RPMI8226 (cell line): ENCODE measurements around the gene FAM124B.
"Not testable (repeated sequence)": the region's sequence is repeated elsewhere in the genome, so short reads cannot be mapped to it uniquely, and the experiment has no call there.

Source experiments
- DNase-seq: peaks from one replicate; pipeline ENCODE4 v3.0.0-alpha.2; 2015

FAM124B gene

DNA sequence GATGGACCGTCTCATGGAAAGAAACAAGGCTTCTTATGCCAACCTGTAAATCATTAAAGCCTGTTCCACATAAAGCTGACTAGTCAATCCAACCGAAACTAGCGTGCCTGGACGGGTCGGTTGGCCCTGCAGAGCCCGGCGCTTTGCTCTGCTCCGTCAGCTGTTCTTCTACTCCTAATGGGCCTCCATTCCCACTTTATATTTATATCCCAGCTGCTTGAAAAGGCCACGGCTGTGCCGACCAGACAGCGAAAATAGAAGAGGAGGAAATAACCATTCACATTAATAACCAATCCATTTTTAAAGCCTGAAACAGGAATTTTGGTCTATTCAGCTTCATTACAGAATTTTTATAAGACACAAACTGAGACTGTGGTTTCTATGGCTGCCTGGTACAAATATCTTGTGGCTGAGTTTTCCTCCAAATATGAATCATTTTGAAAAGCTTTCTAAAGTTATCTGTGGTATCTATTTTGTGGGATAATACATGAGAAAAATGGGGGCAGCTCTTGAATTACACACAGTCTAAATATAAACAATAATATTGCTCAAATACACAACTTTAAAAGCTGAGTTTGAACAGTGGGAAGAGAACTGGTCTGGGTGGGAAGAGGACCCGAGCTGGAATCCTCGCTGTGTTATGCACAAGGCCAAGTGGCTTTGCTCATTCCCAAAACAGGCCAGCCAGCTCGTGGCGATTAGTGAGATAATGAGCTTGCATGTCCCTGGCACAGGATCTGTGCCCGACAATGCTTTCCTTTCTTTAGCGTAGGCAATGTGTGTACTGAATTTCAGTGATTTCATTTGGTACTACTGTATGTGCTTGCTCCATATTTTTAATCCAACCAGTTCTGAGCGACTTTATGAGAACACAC, 10.5 kb upstream of the FAM124B start:
- DNase-seq: peak; percentile 42

DNA sequence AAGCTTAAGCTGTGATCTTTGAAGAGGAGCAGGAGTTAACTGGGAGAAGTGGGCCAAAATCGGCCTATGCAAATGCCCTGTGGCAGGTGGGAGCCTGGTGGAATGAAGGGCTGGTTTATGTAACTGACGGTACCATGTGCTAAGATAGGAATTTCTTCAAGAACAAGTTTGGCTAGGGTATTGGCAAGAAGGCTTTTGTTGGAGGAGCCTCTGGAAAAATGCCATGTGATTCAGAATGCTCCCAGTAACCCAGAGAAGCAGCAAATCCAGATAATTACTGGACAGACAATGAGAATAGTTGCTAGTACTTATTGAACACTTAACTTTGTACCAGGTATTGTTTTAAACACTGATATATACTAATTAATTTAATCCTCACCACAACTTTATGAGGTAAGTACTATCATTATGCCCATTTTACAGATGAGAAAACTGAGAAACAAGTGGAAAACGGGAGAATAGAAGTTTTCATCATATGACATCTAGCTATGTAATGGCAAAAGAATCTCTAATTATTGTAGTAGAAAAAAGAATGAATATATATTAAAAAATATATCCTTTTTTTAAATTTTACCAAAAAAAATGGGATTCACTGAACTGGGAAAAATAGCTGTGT, 9.1 kb upstream of the FAM124B start:
- no peak for DNase-seq

DNA sequence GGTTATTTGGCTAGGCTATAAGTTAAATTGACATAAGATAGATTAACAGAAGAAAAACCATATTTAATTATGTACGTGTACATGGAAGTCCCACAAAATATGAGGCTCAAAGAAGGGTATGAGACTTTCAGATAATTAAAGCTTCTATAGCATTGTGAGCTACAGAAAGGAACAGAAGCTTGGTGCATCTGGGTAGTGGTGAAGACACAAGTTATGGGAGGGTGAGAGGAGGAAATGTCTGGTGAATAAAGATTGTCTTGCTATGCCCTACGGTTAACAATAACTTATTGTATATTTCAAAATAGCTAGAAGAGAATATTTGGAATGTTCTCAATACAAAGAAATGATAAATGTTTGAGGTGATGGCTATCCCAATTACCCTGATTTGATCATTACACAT, 6.8 kb upstream of the FAM124B start:
- no peak for DNase-seq

DNA sequence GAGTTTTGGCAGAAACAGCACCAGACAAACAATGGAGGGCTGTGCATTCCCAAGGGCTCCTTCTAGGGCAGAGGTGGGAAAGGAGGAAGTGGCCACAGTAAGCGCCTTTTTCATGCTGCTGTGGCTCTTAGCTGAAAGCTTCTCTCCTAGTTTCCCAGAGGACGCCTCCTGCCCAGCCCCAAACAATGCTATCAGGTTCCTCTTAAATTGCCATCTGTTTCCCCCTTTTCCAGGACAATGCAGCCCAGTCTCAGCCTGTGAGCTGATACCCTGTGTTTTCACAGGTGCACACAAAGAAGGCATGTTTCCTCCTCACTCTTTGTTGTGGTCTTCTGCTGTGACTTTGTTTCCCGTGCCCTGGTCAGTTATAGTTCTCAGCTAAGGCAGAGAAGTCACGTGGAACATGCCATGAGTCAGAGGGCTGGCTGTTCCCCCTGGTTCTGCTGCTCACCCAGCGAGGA, 5.4 kb upstream of the FAM124B start:
- no peak for DNase-seq

DNA sequence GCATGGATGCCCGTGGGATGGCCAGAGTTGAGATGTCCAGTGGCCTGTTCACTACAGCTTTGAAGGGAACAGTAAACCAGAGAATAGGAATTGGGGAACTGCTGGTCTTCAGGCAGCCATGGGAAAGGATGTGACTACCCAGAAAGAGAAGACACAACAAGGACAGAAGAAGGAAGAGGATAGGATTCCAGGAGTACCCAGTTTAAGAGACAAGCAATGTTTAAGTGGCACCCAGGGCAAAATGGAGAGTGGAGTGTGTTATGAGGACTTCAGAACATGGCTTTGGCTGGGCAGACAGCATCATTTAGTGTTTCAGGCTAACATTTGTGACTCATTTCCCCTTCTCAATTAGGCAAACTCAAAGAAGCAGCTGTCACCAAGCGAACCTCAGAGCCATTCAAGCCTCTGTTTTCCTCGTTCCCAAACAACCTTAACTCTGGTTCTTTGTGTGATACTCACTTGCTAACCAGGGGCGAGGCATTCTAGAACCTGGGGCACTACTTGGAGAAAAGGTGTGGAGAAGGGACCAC, 4.0 kb upstream of the FAM124B start:
- DNase-seq: no peak

DNA sequence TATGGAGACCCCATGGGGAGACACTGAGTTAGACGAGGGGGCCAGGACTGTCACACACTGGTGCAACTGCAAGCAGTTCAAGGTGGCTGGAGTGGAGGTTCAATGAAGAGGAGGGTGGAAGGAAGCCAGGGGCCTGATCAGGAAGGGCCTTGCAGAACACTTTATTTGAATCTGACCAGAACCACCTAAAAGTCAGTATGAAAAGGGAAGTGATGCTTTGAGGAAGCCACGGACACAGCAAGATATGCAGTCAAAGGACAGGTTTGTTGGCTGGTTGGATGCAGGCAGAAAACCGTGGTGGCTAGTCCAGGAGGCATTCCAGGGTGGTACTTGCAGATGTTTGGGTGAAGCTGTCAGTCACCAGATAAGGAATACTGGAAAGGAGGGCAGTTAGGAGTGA, 3.5 kb upstream of the FAM124B start:
- DNase-seq: no peak

DNA sequence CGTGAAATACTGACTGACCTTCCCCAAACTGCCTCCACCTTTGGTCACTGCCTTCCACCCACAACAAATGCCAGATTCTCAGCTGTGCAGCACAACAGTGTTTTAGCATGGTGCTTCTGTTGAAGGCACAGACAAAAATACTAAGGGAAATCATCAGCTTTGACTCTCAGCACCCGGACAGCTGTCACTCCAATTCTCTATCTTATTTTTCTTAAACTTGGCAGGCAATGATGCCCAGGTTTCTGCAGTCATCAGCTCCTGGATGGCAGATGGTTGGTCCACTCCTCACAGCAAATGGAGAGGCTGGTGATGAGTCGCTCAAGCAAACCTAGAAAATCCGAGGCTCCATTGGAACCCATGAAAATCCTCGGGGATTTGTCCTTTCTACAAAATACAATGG, 2.9 kb upstream of the FAM124B start:
- no peak for DNase-seq

DNA sequence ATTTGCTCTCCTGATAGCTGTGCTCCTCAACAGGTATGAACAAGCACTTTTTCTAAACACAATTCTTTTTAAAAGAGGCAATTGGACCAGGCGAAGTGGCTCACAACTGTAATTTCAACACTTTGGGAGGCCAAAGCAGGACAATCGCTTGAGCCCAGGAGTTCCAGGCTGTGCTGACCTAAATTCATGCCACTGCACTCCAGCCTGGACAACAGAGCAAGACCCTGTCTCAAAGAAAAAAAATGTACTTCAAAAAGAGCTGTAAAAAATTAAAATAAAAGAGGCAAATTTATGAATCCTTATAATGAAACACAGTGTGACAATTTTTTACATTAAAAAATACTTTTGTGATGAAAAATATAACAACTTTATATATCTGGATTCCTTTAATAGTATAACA, 1.8 kb upstream of the FAM124B start:
- no peak for DNase-seq

DNA sequence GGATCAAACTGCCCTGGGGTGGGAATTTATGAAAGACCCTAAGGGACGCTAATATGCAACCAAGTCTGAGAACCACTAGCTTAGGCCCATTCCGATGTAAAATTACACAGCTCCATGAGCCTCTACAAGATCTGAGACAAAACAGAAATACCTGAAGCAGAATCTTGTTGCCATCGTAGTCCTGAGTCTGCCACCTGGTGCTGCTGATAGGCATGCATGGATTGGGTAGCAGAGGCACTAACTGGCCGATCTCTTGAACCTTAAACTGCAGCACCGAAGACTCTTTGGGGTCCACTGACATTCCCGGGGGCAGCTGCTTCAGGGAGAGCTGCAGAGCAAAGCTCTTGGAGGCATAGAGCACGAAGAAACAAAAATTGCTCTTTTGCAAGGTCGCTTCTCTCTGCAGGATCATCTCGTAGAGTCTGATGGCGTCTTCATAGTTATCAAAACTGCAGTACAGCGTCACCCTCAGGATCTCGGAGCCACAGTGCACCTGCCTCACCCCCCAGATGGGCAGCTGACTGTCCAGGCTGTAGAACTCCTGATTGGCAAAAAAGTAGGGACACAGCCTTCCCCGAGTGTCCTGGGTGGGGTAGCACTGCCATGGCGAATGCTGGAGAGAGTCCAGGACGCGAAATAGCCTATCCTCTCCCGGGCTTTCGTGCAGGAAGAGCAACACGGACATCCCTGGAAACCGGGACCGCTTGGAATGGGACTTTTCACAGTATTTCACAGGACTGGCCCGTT, 848 bp downstream of the FAM124B start:
- no peak for DNase-seq

DNA sequence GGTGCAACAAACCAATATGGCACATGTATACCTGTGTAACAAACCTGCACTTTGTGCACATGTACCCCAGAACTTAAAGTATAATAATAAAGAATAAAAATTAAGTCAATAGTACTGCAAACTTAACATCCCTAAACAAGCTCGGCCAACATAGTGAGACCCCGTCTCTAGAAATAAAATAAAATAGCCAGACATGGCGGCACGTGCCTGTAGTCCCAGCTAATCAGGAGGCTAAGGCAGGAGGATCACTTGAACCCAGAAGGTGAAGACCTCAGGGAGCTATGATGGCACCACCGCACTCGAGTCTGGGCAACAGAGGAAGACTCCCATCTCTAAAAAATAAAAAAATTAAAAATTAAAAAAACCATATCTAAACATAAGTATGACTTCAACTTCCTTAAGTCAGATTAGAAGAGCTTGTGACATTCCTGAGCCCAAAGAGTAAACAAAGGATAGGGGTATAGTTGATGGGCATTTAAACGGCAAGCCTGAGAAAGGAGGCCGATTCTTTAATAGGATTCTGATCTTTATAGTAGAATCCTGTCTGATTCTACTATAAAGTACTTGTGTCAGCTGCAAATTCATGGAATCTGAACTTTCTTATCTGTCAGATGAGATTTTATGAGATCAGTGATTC, 1.6 kb downstream of the FAM124B start:
- DNase-seq: no peak

DNA sequence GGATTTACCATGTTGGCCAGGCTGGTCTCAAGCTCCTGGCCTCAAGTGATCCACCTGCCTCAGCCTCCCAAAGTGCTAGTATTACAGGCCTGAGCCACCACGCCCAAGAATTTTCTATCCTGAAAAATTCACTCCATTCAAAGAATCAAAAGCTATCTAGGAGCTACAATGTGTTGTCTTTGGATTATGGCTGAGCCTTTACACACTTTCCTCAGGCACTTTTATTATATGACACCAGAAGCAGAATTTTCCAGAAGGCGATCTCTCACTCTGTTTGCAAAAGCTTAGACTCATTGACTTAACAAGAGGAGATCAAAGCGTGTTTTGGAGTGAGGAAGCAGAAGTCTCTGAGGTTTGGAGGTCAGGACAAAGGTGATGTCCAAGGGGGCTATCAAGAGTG, 3.6 kb downstream of the FAM124B start:
- no peak for DNase-seq

DNA sequence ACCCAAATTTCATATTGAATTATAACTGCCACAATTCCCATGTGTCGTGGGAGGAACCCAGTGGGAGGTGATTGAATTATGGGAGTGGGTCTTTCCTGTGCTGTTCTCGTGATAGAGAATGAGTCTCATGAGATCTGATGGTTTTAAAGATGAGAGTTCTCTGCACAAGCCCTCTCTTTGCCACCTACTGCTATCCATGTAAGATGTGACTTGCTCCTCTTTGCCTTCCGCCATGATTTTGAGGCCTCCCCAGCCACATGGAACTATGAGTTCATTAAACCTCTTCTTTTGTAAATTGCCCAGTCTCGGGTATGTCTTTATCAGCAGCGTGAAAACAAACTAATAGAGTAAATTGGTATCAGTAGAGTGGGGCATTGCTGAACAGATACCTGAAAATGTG, 4.8 kb downstream of the FAM124B start:
- DNase-seq: not testable (repeated sequence)

DNA sequence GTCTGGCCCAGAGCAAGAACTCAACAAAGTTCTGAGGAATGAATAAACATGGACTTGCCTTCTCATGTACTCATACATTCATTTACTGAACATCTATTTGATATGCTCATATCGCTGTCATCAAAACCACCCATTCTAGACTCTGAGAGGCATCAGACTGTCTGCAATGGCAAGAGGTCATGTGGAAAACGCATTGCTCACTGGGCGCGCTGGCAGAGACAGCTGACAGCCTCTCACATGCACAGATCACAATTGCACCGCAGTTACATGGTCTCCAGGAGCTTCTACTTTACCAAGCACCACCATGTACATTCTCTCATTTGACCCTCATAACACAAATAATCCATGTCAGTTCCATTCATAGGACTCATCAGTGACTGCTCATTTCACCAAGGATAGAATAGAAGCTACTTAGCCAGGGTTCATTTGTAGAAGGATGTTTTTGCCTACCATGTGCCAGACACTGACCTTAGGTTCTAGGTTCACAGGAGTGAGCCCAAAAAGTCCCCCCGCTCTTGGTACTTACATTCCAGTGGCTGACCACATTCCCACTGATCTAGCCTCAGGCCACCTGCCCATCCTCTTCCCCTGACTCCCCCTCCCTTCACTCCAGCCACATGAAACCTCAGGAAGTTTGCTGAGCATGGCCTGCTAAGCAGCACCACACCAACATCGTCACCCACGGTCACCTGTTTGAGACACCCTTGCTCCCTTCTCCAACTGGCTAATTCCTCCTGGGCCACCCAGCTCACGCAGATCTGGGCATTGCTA, 6.1 kb downstream of the FAM124B start:
- no peak for DNase-seq

DNA sequence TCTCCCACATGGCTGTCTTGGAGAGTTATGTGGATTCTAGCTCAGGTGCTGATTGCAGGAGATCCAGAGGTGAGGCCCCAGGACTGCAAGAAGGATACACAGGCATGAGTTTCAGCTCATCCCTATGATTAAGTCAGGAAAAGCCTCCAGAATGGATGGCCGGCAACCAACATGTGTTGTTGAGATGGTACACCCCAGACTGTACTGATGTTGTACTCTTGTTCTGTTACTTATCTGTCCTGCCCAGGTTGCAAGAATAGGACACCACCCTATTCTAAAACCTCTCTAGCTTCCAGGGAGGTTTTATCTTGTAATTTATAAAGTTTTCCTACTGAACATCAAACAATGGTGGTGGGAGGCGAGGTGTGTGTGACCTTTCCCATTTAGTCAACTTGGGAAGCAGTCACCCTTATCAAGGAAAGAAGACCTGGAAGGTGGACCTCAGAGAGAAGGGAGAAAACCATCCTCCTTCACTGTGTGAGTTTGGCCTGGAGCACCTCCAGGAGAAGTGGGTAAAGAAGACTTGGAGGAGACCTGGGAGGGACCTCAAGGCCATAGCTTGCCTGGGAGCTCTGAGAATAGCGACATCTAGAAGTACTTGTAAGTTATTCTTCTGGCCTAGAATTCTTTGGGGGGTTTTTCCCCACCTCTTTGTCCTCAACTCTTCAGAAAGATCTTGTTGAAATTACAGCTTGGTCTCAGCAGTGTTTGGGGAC, 8.6 kb downstream of the FAM124B start:
- DNase-seq: no peak

DNA sequence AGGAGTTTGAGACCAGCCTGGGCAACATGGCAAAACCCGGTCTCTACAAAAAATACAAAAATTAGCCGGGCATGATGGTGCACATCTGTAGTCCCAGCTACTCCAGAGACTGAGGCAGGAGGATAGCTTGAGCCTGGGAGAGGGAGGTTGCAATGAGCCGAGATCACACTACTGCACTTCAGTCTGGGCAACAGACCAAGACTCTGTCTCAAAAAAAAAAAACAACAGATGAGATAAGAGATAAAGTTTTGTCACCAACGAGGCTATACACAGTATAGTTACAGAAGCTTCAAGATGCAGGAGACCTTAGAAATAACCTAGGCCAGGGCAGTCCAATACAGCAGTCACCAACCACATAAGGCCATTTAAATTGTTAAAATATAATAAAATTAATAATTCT, 9.4 kb downstream of the FAM124B start:
- no peak for DNase-seq

DNA sequence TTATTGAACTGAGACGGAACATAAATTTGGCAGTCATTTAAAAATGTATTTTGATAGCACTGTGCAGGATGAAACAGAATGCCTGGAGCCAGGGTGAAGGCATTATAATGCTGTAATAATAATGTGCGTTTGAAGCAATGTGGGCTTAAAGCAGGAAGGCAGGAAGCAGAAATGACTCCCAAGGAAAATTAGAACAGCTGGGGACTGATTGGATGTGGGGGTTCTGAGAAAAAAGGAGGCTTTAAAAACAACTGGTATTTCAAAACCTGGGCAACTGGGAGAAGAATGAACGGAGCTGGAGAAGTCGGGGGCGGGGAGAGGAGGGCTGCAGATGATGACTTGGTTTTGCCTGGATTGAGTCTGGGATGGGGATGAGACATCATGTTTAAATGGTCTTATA, 12.6 kb downstream of the FAM124B start:
- no peak for DNase-seq

DNA sequence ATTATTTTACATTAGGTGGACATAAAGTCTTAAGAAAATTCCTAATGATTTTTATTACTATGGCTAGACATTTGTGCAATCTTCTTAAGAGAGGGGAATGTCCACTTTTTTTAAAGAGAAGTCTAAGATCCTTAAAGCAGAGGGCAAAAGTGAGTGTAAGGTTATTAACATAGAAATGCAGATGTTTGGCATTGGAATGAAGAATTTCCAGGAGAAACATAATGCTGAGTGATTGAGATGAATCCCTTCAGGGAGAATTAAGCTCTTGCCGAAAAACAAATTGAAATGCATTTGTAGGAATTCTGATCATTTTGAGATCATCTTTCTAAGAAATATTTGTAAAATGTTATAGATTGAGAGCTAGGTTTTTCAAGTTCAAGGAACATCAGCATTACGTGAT, 15.0 kb downstream of the FAM124B start:
- no peak for DNase-seq

DNA sequence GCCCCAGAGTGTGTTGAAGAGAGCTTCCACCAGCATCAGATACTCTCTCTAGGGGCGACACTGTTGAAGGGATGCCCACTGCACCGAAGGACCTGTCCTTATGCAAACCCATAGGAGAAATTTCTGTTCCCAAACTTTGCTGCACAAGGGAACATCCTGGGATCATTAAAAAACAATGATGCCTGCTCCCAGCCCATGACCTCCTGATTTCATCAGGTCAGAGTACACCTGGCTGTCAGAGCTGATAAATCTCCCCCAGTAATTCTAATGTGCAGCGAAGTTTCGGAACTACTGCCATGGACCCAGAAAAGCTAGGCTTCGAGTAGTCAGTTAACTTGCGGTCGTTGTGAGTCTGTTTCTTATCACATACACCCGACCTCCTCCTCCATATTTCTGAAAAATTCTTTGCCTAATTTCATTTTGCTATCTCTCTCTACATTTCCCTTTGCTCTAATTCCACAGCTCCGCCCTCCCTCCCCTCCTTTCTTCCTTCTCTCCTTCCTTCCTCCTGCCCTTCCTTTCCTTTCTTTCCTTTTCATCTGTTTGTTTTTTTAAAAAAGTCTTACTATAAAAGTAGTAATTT, 18.8 kb downstream of the FAM124B start:
- DNase-seq: no peak

DNA sequence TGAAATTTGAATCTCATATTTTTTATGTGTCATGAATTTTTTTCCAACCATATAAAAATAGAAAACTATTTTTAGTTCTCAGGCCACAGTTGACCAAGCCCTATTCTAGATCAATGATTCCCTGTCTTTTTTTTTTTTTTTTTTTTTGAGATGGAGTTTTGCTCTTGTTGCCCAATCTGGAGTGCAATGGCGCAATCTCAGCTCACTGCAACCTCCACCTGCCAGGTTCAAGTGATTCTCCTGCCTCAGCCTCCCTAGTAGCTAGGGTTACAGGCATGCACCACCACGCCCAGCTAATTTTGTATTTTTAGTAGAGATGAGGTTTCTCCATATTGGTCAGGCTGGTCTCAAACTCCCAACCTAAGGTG, 19.6 kb downstream of the FAM124B start:
- DNase-seq: not testable (repeated sequence)

DNA sequence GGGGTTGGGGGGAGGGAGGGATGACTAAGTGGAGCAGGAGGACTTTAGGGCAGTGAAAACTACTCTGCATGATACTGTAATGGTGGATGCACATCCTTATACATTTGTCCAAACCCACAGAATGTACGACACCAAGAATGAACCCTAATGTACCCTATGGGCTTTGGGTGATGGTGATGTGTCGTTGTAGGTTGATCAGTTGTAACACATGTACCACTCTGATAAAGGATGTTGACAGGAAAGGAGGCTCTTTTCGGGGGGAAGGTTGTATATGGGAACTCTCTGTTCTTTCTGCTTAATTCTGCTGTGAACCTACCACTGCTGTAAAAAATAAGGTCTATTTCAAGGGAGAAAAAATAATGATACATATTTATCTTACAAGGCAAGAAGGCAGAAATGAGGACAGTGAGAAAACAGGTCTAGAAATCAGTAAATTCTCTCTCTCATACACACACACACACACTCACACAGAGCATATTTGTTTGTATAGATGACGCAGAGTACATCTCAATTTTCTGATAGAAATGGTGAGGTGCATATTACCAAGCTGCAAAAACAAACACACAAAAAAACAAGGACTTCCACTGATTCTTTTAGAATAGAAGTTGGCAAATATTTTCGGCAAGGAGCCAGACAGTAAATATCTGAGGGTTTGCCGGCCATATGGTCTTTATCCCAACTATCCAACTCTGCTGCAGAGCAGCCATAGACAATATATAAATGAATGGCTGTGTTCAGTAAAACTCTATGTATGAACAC, 20.2 kb downstream of the FAM124B start:
- DNase-seq: no peak
